ENCODE results near the gene CMKLR1.

Gene CMKLR1

DNA sequence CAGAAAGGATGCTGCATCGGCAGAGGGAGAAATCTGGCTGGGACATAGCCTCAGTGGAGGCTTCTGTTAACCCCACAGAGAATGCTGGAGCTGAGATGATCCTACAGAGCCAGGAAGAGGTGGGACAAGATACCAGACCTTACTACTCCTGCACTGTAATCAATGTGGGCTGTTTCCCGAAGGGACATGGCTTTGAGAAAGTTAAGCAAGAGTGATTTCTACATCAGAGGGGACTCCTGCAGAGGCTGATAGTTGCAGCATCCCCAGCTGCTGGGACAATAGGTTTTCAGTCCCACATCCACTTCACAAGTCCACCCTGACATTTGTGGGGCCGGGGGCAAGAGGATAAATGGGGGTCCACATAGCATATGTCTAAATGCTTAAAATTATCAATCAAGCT, 22.5 kb upstream of the CMKLR1 start:
- no peak for DNase-seq (ENCODE audit: low read depth, low spot score)

- DNase-seq (ENCODE audit: low read depth, low spot score), result no peak
These were observed 21.4 kb upstream of the CMKLR1 start for GRCh38 chr12:108360487-108360886.

GRCh38 chr12:108360057-108360456, 20.9 kb upstream of the CMKLR1 start:
- DNase-seq (ENCODE audit: low read depth, low spot score), result no peak

GRCh38 chr12:108358580-108358965, 19.5 kb upstream of the CMKLR1 start:
- DNase-seq (ENCODE audit: low read depth, low spot score), result peak; percentile 20

DNA sequence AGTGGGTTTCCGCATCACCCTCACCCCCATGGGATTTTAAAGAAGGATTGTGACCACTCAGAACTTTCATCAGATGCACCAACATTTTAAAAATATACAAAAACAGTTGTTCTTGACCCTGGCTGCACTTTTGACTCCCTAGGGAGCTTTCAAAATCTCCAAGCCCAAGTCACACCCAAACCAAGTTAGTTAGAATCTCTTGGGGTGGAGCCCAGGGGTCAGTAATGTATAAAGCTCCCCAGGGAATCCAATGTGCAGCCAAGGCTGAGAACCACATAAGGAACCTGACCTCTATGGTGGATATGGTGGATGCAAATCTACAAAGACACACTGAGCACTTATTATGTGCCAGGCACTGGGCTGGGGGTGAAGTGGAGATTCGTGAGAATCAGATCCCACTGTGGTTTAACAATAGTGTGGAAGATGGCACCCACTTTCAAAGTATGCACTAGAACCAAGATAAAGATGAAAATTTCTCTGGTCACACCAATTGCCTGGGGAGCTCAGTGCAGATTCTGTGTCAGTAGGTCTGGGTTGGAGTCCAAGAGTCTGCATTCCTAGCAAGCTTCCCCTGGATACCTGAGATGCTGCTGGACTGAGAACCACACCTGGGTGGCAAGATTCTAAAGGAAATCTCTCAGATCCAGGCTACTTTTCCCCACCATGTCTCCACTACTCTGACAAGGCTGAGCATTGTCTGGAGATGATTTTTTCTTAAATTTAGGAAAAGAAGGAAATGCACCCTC, 18.9 kb upstream of the CMKLR1 start:
- DNase-seq (ENCODE audit: low read depth, low spot score), result no peak

- no peak for DNase-seq (ENCODE audit: low read depth, low spot score)
These were observed 18.0 kb upstream of the CMKLR1 start for GRCh38 chr12:108356835-108357806.

DNA sequence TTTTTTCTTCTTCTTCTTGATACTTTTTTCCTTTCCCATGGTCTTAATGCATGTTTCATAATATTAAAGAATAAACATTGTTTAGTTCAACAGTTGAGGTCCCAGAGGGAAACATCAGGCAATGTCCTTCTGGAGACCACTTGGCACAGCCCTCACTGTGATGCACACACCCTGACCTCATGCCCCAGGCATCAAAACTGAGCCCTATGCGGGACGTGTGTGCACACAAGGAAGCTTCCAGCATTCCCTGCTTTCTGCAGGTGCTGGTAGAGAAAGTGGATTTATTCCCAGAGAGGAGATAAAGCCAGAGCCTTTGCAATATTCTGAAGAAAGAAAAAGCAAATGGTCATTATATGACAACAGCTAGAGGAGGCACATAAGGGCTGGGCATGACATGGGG, 16.0 kb upstream of the CMKLR1 start:
- no peak for DNase-seq (ENCODE audit: low read depth, low spot score)

DNA sequence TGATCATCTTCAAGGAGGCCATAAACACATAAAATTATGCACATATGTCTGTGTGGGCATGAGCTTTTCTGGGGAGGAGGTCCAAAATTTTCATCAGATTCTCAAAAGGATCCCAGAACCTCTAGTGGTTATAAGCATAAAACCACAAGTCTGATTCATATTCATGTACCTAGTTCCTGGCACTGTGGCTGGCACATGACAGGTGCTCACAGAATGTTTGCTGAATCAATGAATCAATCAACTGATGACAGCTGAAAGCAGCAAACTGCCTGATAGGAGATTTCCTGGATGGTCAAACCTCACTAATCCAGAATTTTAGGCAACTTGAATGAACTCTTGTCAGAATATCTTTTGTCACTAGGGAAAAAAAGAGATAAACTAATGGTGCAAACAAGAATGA, 13.5 kb upstream of the CMKLR1 start:
- DNase-seq (ENCODE audit: low read depth, low spot score), result no peak

DNA sequence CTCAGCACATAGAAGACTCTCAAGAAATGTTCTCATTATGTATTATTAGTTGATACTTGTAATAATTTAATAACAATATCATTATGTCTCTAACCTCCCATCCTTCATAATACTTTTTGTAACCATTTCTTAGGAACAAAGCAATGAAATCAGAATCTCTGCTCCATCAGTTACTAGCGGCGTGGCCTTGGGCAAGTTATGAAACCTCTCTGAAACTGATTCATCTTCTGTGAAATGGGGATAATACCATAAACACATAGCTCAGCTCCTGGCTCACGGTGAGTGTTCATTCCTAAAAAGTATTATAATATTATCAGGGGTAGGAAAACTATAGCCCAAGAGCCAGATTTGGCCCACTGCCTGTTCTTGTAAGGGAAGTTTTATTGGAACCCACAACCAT, 11.4 kb upstream of the CMKLR1 start:
- no peak for DNase-seq (ENCODE audit: low read depth, low spot score)

GRCh38 chr12:108349278-108349688, 10.2 kb upstream of the CMKLR1 start:
- DNase-seq (ENCODE audit: low read depth, low spot score), result no peak

DNA sequence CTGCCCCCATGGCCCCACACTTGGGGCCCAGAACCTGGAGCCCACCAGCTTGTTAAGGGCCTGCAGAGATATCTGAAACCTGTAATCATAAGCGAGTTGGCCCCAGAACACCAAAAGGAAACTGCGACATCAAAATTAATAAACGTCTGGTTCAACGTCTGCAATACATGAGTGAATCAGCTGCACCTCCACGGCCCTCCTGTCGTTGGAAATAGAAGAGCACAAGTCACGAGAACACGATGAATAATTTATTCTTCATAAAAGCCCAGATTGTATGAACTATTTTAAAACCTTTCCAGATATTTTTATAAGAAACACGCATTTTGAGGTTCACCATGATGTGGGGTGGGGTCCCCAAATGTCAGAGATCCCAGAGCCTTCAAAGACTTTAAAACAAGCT, 9.7 kb upstream of the CMKLR1 start:
- no peak for DNase-seq (ENCODE audit: low read depth, low spot score)

DNA sequence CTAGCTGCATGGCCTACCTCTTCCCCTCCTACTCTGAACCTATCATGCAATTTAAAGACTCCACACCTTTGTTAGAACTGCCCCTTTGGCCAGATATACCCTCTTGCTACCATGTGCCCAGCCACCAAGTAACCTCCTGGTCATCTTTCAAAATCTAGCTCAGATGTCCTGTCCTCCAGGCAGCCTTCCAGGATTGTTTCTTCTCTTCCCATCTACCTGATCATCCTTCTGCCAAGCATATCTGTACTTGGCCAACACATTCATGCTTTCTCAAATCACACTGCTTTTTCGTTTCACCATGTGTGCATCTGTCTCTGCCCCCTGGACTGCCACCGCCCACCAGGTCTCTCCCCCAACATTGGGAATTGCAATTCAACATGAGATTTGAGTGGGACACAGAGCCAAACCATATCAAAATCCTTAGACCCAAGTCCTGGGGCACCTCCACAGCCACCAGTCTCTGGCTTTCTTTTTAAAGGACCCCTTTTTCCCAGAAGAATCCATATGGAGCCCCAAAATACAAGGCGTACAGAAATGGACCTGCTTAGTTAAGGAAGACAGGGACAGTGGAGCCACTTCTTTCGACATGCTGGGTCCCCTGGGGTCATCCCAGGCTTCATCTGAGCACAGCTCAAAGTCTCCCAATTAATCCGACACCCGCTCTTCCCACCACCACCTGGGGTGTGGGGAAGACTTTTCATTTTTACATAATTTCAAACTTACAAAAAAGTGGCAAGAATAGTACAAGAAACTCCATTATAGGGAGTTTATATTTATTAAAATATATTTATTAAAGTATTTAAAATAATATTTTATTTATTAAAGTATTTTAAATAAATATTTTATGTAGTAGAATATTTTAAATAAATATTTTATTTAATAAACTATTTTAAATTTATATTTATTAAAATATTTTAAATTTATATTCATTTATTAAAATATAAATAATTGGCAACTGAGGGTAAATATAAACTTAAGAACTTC, 7.9 kb upstream of the CMKLR1 start:
- DNase-seq (ENCODE audit: low read depth, low spot score), result no peak

- DNase-seq (ENCODE audit: low read depth, low spot score), result no peak
These were observed 6.9 kb upstream of the CMKLR1 start for GRCh38 chr12:108345716-108346633.

- DNase-seq (ENCODE audit: low read depth, low spot score), result no peak
These were observed 3.9 kb upstream of the CMKLR1 start for GRCh38 chr12:108342985-108343384.

DNA sequence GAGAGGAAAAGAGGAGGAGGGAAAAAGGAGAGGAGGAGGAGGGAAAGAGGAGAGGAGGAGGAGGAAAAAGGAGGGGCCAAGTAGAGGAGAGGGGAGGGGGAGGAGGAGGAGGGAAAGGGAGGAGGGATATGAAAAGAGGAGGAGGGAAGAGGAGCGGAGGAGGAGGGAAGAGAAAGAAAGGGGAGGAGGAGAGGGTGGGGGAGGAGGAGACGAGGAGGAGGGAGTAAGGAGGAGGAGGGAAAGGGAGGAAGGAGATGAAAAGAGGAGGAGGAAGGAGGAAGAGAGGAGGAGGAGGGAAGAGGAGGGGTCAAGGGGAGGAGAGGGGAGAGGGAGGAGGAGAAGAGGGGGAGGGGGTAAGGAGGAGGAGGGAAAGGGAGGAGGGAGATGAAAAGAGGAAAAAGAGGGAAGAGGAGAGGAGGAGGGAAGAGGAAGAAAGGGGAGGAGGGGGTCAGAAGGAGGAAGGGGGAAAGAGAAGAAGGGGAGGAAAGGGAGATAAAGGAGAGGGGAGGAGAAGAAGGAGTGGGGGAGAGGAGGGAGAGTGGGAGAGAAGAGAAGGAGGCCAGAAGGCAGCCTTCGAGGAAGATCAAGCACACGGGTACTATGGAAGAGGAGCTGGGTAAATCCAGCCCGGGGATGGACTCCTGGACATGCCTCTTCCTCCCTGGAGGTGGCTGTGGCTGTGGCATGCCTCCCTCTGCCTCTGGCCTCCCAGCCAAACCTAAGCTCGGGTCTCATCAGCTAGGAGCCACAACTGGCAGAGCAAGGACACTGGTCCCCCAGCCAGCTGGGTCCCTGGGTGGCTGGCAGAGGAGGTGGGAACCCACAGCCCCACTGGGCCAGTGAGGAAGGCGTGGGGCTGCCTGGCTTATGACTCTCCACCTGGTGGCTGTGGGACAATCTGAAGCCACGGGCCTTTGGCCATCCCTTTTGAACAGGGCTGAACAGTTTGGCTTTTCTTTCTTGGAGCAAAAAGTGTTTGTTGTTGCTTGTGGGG, 3.0 kb upstream of the CMKLR1 start:
- DNase-seq (ENCODE audit: low read depth, low spot score), result no peak

DNA sequence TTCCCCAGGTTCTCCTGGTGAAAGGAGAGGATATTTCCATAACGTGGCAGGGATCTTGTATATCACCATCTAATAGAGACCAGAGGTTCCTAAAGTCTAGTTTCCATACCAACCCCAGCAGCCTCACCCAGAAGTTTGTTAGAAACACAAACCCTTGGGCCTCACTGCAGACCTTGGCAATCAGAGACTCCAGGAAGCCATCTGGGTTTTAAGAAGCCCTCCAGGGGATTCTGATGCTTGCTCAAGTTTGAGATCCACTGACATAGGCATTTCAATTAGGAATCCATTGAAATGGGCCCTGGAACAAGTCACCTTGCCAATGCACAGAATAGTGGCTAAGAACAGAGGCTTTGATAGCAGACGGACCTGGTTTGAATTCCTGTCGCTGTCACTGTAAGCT, 2.2 kb upstream of the CMKLR1 start:
- DNase-seq (ENCODE audit: low read depth, low spot score), result no peak

- no peak for DNase-seq (ENCODE audit: low read depth, low spot score)
These were observed 926 bp upstream of the CMKLR1 start for GRCh38 chr12:108340037-108340436.

DNA sequence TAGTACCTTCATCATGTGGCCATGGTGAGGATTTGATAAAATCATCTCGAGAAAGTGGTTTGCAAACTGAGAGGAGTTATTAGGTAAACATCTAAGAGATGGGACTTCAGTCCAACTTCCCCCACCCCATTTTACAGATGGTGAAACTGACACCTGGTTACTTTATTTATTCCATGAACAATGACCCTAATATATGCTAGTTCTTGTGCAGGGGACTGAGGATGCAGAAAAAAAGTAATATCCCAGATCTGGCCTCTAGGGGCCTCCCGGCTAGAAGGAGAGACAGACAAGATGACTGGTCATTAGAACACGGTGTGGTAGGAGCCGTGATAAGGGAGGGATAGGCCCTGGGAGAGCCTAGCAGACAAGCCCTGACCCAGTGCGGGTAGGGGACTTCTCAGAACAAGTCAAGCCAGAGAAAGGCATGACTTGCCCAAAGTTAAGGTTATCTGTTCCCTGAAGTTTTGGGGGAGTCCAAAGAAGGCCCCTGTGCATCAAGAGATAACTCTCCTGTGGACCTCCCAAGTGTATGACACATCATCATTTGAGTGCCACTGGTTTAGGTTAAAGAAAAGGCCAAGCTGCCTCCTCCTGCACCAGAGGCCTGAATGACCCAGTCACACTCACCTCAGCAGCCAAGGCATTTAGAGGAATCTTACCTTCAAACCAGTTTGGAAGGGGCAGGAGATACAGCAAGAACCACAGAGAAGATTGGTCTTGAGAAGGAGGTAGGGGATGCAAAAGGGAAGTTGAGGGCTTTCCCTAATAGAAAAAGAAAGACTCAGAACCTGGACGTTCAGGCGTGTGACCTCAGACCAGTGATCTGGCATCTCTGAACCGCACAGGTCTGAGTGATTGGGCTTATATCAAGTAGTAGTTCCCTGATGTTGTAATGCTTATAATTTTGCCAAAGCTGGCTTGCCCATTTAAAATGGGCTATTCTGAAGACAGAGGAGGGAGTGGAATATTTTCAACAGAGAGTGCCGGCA, 1.6 kb downstream of the CMKLR1 start:
- DNase-seq (ENCODE audit: low read depth, low spot score), result peak; percentile 53
